Body of pancreas (tissue), 4 donors: ENCODE measurements around the gene EXOSC2.

Experiments
- CTCF ChIP-seq, 7 experiments: fragments of 450-650 bp in 4 of 7; fragments of 200-600 bp in 3 of 7; sonication (generic) in 3 of 7; IDR thresholded peaks; one replicate each; pipeline ENCODE4 v1.5.1; 2016 to 2019; ENCODE audit warnings: antibody characterized with exemption in 7 of 7
- POLR2A ChIP-seq, 3 donors: fragments of 450-650 bp; IDR thresholded peaks; one replicate each; pipeline ENCODE4 v1.6.1; 2016; ENCODE audit warnings: antibody characterized with exemption in 3 of 3, mild to moderate bottlenecking in 2 of 3

GRCh38 chr9:130659699-130660248, 33.8 kb upstream of the EXOSC2 start:
- TF ChIP-seq POLR2A (IDR thresholded peaks at IDR 0.05) (no peak), CTCF (IDR thresholded peaks at IDR 0.05) (no peak)
